ENCODE measurements around the gene RNFT2.

The RNFT2 gene

DNA sequence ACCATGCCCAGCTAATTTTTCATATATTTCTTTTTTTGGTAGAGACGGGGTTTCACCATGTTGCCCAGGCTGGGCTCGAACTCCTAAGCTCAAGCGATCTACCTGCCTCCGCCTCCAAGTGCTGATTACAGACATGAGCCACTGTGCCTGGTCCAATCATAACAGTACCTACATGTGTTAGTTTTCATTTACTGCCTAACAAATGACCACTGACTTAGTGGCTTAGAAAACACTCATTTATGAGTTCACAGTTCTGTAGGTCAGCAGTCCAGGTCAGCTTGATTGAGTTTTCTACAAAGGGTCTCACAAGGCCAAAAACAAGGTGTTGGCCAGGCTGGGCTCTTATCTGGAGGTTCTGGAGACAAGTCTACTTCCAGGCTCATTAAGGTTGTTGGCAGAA, 60.6 kb downstream of the RNFT2 start:
- H3K4me3 ChIP-seq (ENCODE audit: low read depth, low read length) = no peak overlapping the region
- no peak for DNase-seq (ENCODE audit: low read depth)
- TF ChIP-seq MYC (IDR thresholded peaks at IDR 0.05; ENCODE audit: low read depth, low read length) = no peak
- TF ChIP-seq, protein P1, sequence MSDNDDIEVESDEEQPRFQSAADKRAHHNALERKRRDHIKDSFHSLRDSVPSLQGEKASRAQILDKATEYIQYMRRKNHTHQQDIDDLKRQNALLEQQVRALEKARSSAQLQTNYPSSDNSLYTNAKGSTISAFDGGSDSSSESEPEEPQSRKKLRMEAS (IDR thresholded peaks at IDR 0.05; ENCODE audit: low read depth, low read length) = no peak

DNA sequence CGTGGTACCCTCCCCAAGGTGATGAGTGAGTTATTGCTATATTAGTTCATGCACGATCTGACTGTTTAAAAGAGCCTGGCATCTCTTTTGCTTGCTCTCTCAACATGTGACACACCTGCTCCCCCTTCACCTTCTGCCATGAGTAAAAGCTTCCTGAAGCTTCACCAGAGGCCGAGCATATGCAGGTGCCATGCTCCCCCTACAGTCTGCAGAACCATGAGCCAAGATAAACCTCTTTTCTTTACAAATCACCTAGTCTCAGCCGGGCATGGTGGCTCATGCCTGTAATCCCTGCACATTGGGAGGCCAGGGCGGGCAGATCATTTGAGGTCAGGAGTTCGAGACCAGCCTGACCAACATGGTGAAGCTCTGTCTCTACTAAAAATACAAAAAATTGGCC, 61.8 kb downstream of the RNFT2 start:
- DNase-seq (ENCODE audit: low read depth) = no peak
- TF ChIP-seq, protein P1 (IDR thresholded peaks at IDR 0.05; ENCODE audit: low read depth, low read length) = no peak
- TF ChIP-seq, protein P2, sequence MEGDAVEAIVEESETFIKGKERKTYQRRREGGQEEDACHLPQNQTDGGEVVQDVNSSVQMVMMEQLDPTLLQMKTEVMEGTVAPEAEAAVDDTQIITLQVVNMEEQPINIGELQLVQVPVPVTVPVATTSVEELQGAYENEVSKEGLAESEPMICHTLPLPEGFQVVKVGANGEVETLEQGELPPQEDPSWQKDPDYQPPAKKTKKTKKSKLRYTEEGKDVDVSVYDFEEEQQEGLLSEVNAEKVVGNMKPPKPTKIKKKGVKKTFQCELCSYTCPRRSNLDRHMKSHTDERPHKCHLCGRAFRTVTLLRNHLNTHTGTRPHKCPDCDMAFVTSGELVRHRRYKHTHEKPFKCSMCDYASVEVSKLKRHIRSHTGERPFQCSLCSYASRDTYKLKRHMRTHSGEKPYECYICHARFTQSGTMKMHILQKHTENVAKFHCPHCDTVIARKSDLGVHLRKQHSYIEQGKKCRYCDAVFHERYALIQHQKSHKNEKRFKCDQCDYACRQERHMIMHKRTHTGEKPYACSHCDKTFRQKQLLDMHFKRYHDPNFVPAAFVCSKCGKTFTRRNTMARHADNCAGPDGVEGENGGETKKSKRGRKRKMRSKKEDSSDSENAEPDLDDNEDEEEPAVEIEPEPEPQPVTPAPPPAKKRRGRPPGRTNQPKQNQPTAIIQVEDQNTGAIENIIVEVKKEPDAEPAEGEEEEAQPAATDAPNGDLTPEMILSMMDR (IDR thresholded peaks at IDR 0.05; ENCODE audit: low read depth, low read length) = no peak
- TF ChIP-seq MYC (IDR thresholded peaks at IDR 0.05; ENCODE audit: low read depth, low read length) = no peak
- no peak for TF ChIP-seq POLR2A (IDR thresholded peaks at IDR 0.05; ENCODE audit: extremely low read depth, insufficient read length)
- H3K4me3 ChIP-seq (ENCODE audit: low read depth, low read length) = no peak overlapping the region

DNA sequence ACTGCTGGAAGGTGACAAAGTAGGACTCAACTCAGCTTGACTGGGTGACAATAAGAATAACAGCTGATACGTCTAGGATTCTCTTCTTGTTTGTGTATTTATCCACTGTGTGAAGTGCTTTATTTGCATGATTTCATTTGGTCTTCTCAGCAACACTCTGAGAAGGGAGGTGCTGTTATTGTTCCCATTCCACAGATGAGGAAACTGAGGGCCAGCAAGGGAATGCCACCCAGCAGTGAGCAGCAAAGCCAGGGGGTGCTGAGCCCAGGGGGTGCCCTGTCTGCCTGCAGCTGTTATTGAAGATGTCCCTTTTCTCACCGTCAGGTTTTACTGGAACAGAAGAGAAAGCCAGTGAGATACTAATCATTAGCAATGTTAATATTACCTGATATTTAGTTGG, 62.8 kb downstream of the RNFT2 start:
- no peak for DNase-seq (ENCODE audit: low read depth)
- TF ChIP-seq MYC (IDR thresholded peaks at IDR 0.05; ENCODE audit: low read depth, low read length) (no peak), POLR2A (IDR thresholded peaks at IDR 0.05; ENCODE audit: extremely low read depth, insufficient read length) (no peak)
- TF ChIP-seq, protein P2 (IDR thresholded peaks at IDR 0.05; ENCODE audit: low read depth, low read length) = no peak
- TF ChIP-seq, protein P1 (IDR thresholded peaks at IDR 0.05; ENCODE audit: low read depth, low read length) = no peak
- H3K4me3 ChIP-seq (ENCODE audit: low read depth, low read length) = no peak overlapping the region

DNA sequence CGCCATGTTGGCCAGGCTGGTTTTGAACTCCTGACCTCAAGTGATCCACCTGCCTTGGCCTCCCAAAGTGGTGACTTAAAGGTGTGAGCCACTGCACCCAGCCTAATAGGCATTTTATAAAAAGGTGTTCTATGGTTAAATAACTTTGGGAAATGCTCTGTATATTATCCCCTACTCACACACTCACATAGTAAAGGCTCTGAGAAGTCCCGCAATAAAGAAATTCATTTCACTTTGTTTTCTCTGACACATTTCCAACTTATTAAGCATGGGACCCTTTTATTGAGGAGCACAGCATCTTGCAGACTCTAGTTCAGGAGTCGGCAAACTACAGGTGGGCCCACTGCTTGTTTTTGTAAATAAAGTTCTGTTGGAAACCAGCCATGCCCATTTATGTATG, 63.9 kb downstream of the RNFT2 start:
- TF ChIP-seq, protein P2 (IDR thresholded peaks at IDR 0.05; ENCODE audit: low read depth, low read length) = no peak
- TF ChIP-seq MYC (IDR thresholded peaks at IDR 0.05; ENCODE audit: low read depth, low read length) = no peak
- TF ChIP-seq, protein P1 (IDR thresholded peaks at IDR 0.05; ENCODE audit: low read depth, low read length) = no peak
- TF ChIP-seq POLR2A (IDR thresholded peaks at IDR 0.05; ENCODE audit: extremely low read depth, insufficient read length) = no peak
- no peak for DNase-seq (ENCODE audit: low read depth)
- no peak overlapping the region for H3K4me3 ChIP-seq (ENCODE audit: low read depth, low read length)

DNA sequence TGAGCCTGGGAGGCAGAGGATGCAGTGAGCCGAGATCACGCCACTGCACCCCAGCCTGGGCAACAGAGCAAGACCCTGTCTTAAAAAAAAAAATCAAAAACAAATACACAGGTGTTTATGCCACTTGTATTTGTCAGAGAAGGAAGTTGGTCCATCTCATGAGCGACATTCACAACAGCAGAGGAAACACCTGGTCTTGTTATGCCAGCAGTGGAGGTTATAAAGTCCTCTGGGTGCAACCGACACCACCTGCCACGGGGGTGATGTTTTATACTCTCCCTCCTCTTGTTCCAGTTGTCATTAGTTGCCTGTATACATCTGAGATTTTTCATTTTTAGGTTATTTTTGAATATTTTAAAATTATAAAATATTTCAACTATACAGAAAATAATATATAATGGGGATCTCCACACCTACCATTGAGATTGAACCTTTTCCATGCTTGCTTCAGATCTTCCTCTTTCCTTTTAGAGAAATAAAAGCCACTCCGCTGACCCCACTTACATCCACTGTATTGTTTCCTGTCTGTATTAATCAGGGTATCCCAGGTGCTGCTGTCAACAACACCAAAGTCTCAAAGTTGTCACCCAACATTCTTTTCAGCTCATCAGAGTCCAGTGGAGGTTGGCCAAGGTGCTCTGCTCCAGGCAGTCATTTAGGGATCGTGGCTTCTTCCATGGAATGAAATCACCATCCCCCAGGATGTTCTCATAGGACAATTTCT, 65.1 kb downstream of the RNFT2 start:
- H3K4me3 ChIP-seq (ENCODE audit: low read depth, low read length) = no peak overlapping the region
- DNase-seq (ENCODE audit: low read depth) = no peak
- TF ChIP-seq, protein P1 (IDR thresholded peaks at IDR 0.05; ENCODE audit: low read depth, low read length) = no peak
- no peak for TF ChIP-seq POLR2A (IDR thresholded peaks at IDR 0.05; ENCODE audit: extremely low read depth, insufficient read length)
- TF ChIP-seq, protein P2 (IDR thresholded peaks at IDR 0.05; ENCODE audit: low read depth, low read length) = no peak
- no peak for TF ChIP-seq MYC (IDR thresholded peaks at IDR 0.05; ENCODE audit: low read depth, low read length)

DNA sequence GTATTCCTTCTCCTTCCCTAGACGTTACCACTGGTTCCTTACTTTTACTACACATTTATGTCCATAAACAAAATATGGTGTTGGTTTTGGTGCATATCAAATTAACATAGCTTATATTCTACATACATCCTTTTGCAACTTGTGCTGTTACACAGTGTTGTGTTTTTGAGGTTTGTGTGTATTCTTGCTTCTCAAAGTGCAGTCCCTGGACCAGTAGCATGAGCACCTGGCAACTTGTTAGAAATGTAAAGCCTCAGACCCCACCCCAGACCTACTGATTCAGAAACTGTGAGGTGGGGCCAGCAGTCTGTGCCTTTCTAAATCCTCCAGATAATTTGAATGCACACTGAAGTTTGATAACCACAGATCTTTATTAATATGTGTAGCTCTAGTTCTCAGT, 65.9 kb downstream of the RNFT2 start:
- H3K4me3 ChIP-seq (ENCODE audit: low read depth, low read length) = no peak overlapping the region
- TF ChIP-seq, protein P2 (IDR thresholded peaks at IDR 0.05; ENCODE audit: low read depth, low read length) = no peak
- TF ChIP-seq, protein P1 (IDR thresholded peaks at IDR 0.05; ENCODE audit: low read depth, low read length) = no peak
- TF ChIP-seq MYC (IDR thresholded peaks at IDR 0.05; ENCODE audit: low read depth, low read length) = no peak
- TF ChIP-seq POLR2A (IDR thresholded peaks at IDR 0.05; ENCODE audit: extremely low read depth, insufficient read length) = no peak
- no peak for DNase-seq (ENCODE audit: low read depth)
